Endodermal cell (in vitro differentiated cells): ENCODE data around the gene COL11A2. TPM values are rescaled to one million over a fixed set of nuclear protein-coding genes. Genes with fewer than 3 reads are reported as not detected.

Experiments
- DNase-seq: peaks from one replicate; pipeline ENCODE4 v3.0.0-alpha.2; 2017
- H3K27ac ChIP-seq: 2 replicates; pipeline ENCODE4 v1.5.1; 2013; ENCODE audit warnings: mild to moderate bottlenecking, low read depth, low read length, moderate library complexity
- H3K27me3 ChIP-seq: 2 replicates; pipeline ENCODE4 v1.6.1; 2013; ENCODE audit warnings: mild to moderate bottlenecking, low read length, moderate library complexity; ENCODE audit not compliant: insufficient read depth, control insufficient read depth, poor library complexity, severe bottlenecking
- H3K36me3 ChIP-seq: 2 replicates; pipeline ENCODE4 v1.7.0; 2013; ENCODE audit warnings: mild to moderate bottlenecking, low read length, moderate library complexity; ENCODE audit not compliant: control insufficient read depth, insufficient read depth
- H3K4me1 ChIP-seq: one replicate; pipeline ENCODE4 v1.7.0; 2013; ENCODE audit warnings: low read length; ENCODE audit not compliant: control insufficient read depth, insufficient read depth
- H3K4me3 ChIP-seq: 2 replicates; pipeline ENCODE4 v1.5.1; 2013; ENCODE audit warnings: mild to moderate bottlenecking, low read length, moderate library complexity
- H3K9ac ChIP-seq: 2 replicates; pipeline ENCODE4 v1.6.1; 2013; ENCODE audit warnings: mild to moderate bottlenecking, low read length, moderate library complexity; ENCODE audit not compliant: poor library complexity, severe bottlenecking; ENCODE audit errors: extremely low read depth
- H3K9me3 ChIP-seq: 2 replicates; pipeline ENCODE4 v1.6.1; 2013; ENCODE audit warnings: mild to moderate bottlenecking, low read length, moderate library complexity; ENCODE audit not compliant: control insufficient read depth
- H3K27ac Mint-ChIP-seq: 2 replicates; pipeline ENCODE4 v1.8.0; 2020; ENCODE audit warnings: mixed read lengths
- H3K27me3 Mint-ChIP-seq: 2 replicates; pipeline ENCODE4 v1.8.0; 2021; ENCODE audit warnings: mild to moderate bottlenecking, mixed read lengths; ENCODE audit not compliant: insufficient read depth
- H3K36me3 Mint-ChIP-seq: 2 replicates; pipeline ENCODE4 v1.8.0; 2020; ENCODE audit warnings: low read depth, mixed read lengths
- H3K4me1 Mint-ChIP-seq: 2 replicates; pipeline ENCODE4 v1.8.0; 2020; ENCODE audit warnings: mixed read lengths
- H3K4me3 Mint-ChIP-seq: 2 replicates; pipeline ENCODE4 v1.8.0; 2020; ENCODE audit warnings: mild to moderate bottlenecking, moderate library complexity, mixed read lengths
- H3K9me3 Mint-ChIP-seq: 2 replicates; pipeline ENCODE4 v1.8.0; 2020; ENCODE audit warnings: mild to moderate bottlenecking, mixed read lengths
- CTCF ChIP-seq: fragments of 200-600 bp; sonication (generic); conservative IDR thresholded peaks from 2 replicates; pipeline ENCODE4 v1.5.0; 2021; ENCODE audit warnings: antibody characterized with exemption, mild to moderate bottlenecking
- WGBS, 2 experiments: methylation state at CpG; one replicate each; pipeline versions ENCODE4 v1.1.5 to v1.1.7; 2013; ENCODE audit warnings: missing lambda C conversion rate in 2 of 2, mixed read lengths in 1 of 2; ENCODE audit not compliant: insufficient coverage in 1 of 2, insufficient read length in 1 of 2; 5-methylcytosine and 5-hydroxymethylcytosine counted together
- total RNA-seq, 2 donors: library from RNA; stranded (reverse); fragmentation: NEBNext Ultra II Directional in 1 of 2; extraction: Animal tissue kit (Norgen Biotek cat#: 25700) in 1 of 2; gene quantifications; 2 replicates in 1 of 2; 3 replicates in 1 of 2; pipeline ENCODE4 v1.2.1, GENCODE V29; 2021

Gene COL11A2
- total RNA-seq, 2 donors from 2014 or later: 1.3 to 2.8 TPM

- H3K27me3 Mint-ChIP-seq: no peaks in the 10 kb centered on the region
- H3K36me3 Mint-ChIP-seq: peaks cover 49% of the 10 kb centered on the region
- H3K4me1 Mint-ChIP-seq: peaks cover 18% of the 10 kb centered on the region
Measured at GRCh38 chr6:33198159-33198852, 6.0 kb upstream of the COL11A2 start.

GRCh38 chr6:33197431-33198048 lies 5.3 kb upstream of the COL11A2 start:
- peak; percentile 85 for TF ChIP-seq CTCF
- H3K4me1 Mint-ChIP-seq: peaks cover 20% of the 10 kb centered on the region
- DNase-seq: peak; percentile 80
- peaks cover 6% of the 10 kb centered on the region for H3K27me3 ChIP-seq
- H3K36me3 Mint-ChIP-seq: peaks cover 41% of the 10 kb centered on the region
- H3K27ac ChIP-seq: no peak overlapping the region
- no peak overlapping the region for H3K4me3 ChIP-seq
- H3K36me3 ChIP-seq: peaks cover 38% of the 10 kb centered on the region
- WGBS, 2 experiments: 51 to 68% methylated on average over 9 to 12 of the region's 12 CpGs
- H3K4me3 Mint-ChIP-seq: no peak overlapping the region
- H3K9me3 Mint-ChIP-seq: no peaks in the 10 kb centered on the region
- no peaks in the 10 kb centered on the region for H3K9me3 ChIP-seq
- H3K27ac Mint-ChIP-seq: peak overlapping the region; percentile 61
- peaks cover 4% of the 10 kb centered on the region for H3K27me3 Mint-ChIP-seq
- H3K9ac ChIP-seq: no peak overlapping the region
- H3K4me1 ChIP-seq: peaks cover 5% of the 10 kb centered on the region

More at GRCh38 chr6:33198159-33198852, 6.0 kb upstream of the COL11A2 start:
- peak overlapping the region; percentile 96 for H3K4me3 Mint-ChIP-seq
- no peaks in the 10 kb centered on the region for H3K27me3 ChIP-seq
- H3K27ac Mint-ChIP-seq: no peak overlapping the region
- no peak for DNase-seq
- peaks cover 5% of the 10 kb centered on the region for H3K4me1 ChIP-seq
- no peak for TF ChIP-seq CTCF
- H3K9me3 Mint-ChIP-seq: no peaks in the 10 kb centered on the region
- no peak overlapping the region for H3K4me3 ChIP-seq
- no peak overlapping the region for H3K27ac ChIP-seq
- no peaks in the 10 kb centered on the region for H3K9me3 ChIP-seq
- peaks cover 46% of the 10 kb centered on the region for H3K36me3 ChIP-seq
- no peak overlapping the region for H3K9ac ChIP-seq
- WGBS, 2 experiments: 85 to 95% methylated on average over 2 to 6 of the region's 6 CpGs

- Mint-ChIP-seq H3K36me3 (peaks cover 30% of the 10 kb centered on the region), H3K27ac (no peak overlapping the region), H3K9me3 (no peaks in the 10 kb centered on the region), H3K4me3 (no peak overlapping the region), H3K27me3 (peaks cover 23% of the 10 kb centered on the region), H3K4me1 (peaks cover 18% of the 10 kb centered on the region)
- no peaks in the 10 kb centered on the region for H3K9me3 ChIP-seq
- H3K36me3 ChIP-seq: peaks cover 28% of the 10 kb centered on the region
- 91 to 96% methylated on average over 7 to 15 of the region's 15 CpGs for WGBS, 2 experiments
- TF ChIP-seq CTCF: no peak
- no peak overlapping the region for H3K4me3 ChIP-seq
- H3K27me3 ChIP-seq: peaks cover 25% of the 10 kb centered on the region
- peak; percentile 55 for DNase-seq
- no peak overlapping the region for H3K9ac ChIP-seq
- no peak overlapping the region for H3K27ac ChIP-seq
- peaks cover 4% of the 10 kb centered on the region for H3K4me1 ChIP-seq
Measured at GRCh38 chr6:33195304-33196165, 3.3 kb upstream of the COL11A2 start.
